ENCODE measurements around the gene CDHR3. TPM values are rescaled to one million over a fixed set of nuclear protein-coding genes. Genes with fewer than 3 reads are reported as not detected.
"Not testable (repeated sequence)": the region's sequence is repeated elsewhere in the genome, so short reads cannot be mapped to it uniquely, and the experiment has no call there.

CDHR3 gene
- total RNA-seq, 1 donor from 2014 or later = 0.47 TPM

GRCh38 chr7:105989686-105990085, 26.6 kb downstream of the CDHR3 start:
- no peak overlapping the region for H3K4me3 Mint-ChIP-seq
- peaks cover 35% of the 10 kb centered on the region for H3K27me3 Mint-ChIP-seq (ENCODE audit: insufficient read depth)
- DNase-seq (ENCODE audit: low spot score) = no peak
- no peaks in the 10 kb centered on the region for H3K36me3 Mint-ChIP-seq (ENCODE audit: low read depth)
- H3K27ac Mint-ChIP-seq = no peak overlapping the region
- no peaks in the 10 kb centered on the region for H3K4me1 Mint-ChIP-seq (ENCODE audit: low read depth)
- intact Hi-C loops (cut with micrococcal nuclease) = no loop called here
- H3K9me3 Mint-ChIP-seq = no peaks in the 10 kb centered on the region

GRCh38 chr7:105990141-105990540, 27.1 kb downstream of the CDHR3 start:
- Mint-ChIP-seq H3K4me3 (no peak overlapping the region), H3K27me3 (ENCODE audit: insufficient read depth) (peaks cover 32% of the 10 kb centered on the region), H3K4me1 (ENCODE audit: low read depth) (no peaks in the 10 kb centered on the region), H3K9me3 (no peaks in the 10 kb centered on the region), H3K36me3 (ENCODE audit: low read depth) (no peaks in the 10 kb centered on the region), H3K27ac (no peak overlapping the region)
- no peak for DNase-seq (ENCODE audit: low spot score)
- intact Hi-C loops (cut with micrococcal nuclease) = no loop called here

- intact Hi-C loops (cut with micrococcal nuclease) = no loop called here
- Mint-ChIP-seq H3K9me3 (no peaks in the 10 kb centered on the region), H3K36me3 (ENCODE audit: low read depth) (no peaks in the 10 kb centered on the region)
Measured at GRCh38 chr7:105990727-105991453, 27.8 kb downstream of the CDHR3 start.

GRCh38 chr7:105992905-105993304, 29.8 kb downstream of the CDHR3 start:
- no peak overlapping the region for H3K27ac Mint-ChIP-seq
- H3K27me3 Mint-ChIP-seq (ENCODE audit: insufficient read depth) = peaks cover 14% of the 10 kb centered on the region
- no peak for DNase-seq (ENCODE audit: low spot score)
- intact Hi-C loops (cut with micrococcal nuclease) = no loop called here
- H3K9me3 Mint-ChIP-seq = no peaks in the 10 kb centered on the region
- H3K4me1 Mint-ChIP-seq (ENCODE audit: low read depth) = no peaks in the 10 kb centered on the region
- no peaks in the 10 kb centered on the region for H3K36me3 Mint-ChIP-seq (ENCODE audit: low read depth)
- no peak overlapping the region for H3K4me3 Mint-ChIP-seq

More at GRCh38 chr7:105990727-105991453, 27.8 kb downstream of the CDHR3 start:
- DNase-seq (ENCODE audit: low spot score) = no peak
- peaks cover 27% of the 10 kb centered on the region for H3K27me3 Mint-ChIP-seq (ENCODE audit: insufficient read depth)
- H3K4me3 Mint-ChIP-seq = no peak overlapping the region
- no peak overlapping the region for H3K27ac Mint-ChIP-seq
- H3K4me1 Mint-ChIP-seq (ENCODE audit: low read depth) = no peaks in the 10 kb centered on the region

- Mint-ChIP-seq H3K36me3 (ENCODE audit: low read depth) (no peaks in the 10 kb centered on the region), H3K9me3 (no peaks in the 10 kb centered on the region), H3K4me1 (ENCODE audit: low read depth) (no peaks in the 10 kb centered on the region), H3K27ac (no peak overlapping the region), H3K27me3 (ENCODE audit: insufficient read depth) (peaks cover 29% of the 10 kb centered on the region), H3K4me3 (no peak overlapping the region)
- intact Hi-C loops (cut with micrococcal nuclease) = no loop called here
- DNase-seq (ENCODE audit: low spot score) = no peak
Measured at GRCh38 chr7:105996860-105997737, 34.0 kb downstream of the CDHR3 start.

- Mint-ChIP-seq H3K9me3 (no peaks in the 10 kb centered on the region), H3K27ac (no peak overlapping the region), H3K4me3 (no peak overlapping the region), H3K36me3 (ENCODE audit: low read depth) (no peaks in the 10 kb centered on the region), H3K27me3 (ENCODE audit: insufficient read depth) (peaks cover 25% of the 10 kb centered on the region), H3K4me1 (ENCODE audit: low read depth) (no peaks in the 10 kb centered on the region)
- intact Hi-C loops (cut with micrococcal nuclease) = no loop called here
- no peak for DNase-seq (ENCODE audit: low spot score)
Measured at GRCh38 chr7:105999256-105999655, 36.2 kb downstream of the CDHR3 start.

GRCh38 chr7:106001196-106001595, 38.1 kb downstream of the CDHR3 start:
- H3K4me1 Mint-ChIP-seq (ENCODE audit: low read depth) = no peaks in the 10 kb centered on the region

GRCh38 chr7:106001886-106002285, 38.8 kb downstream of the CDHR3 start:
- Mint-ChIP-seq H3K9me3 (peaks cover 10% of the 10 kb centered on the region), H3K27me3 (ENCODE audit: insufficient read depth) (peaks cover 33% of the 10 kb centered on the region), H3K4me3 (no peak overlapping the region), H3K4me1 (ENCODE audit: low read depth) (no peaks in the 10 kb centered on the region), H3K36me3 (ENCODE audit: low read depth) (no peaks in the 10 kb centered on the region), H3K27ac (no peak overlapping the region)
- no peak for DNase-seq (ENCODE audit: low spot score)
- intact Hi-C loops (cut with micrococcal nuclease) = no loop called here

More at GRCh38 chr7:106001196-106001595, 38.1 kb downstream of the CDHR3 start:
- Mint-ChIP-seq H3K27me3 (ENCODE audit: insufficient read depth) (peaks cover 32% of the 10 kb centered on the region), H3K9me3 (peaks cover 8% of the 10 kb centered on the region), H3K36me3 (ENCODE audit: low read depth) (no peaks in the 10 kb centered on the region), H3K27ac (no peak overlapping the region), H3K4me3 (no peak overlapping the region)
- intact Hi-C loops (cut with micrococcal nuclease) = no loop called here
- DNase-seq (ENCODE audit: low spot score) = no peak

- Mint-ChIP-seq H3K27ac (no peak overlapping the region), H3K4me3 (no peak overlapping the region)
Measured at GRCh38 chr7:106003525-106004064, 40.5 kb downstream of the CDHR3 start.

GRCh38 chr7:106006906-106007305, 43.8 kb downstream of the CDHR3 start:
- Mint-ChIP-seq H3K27me3 (ENCODE audit: insufficient read depth) (peaks cover 30% of the 10 kb centered on the region), H3K4me1 (ENCODE audit: low read depth) (peaks cover 11% of the 10 kb centered on the region), H3K36me3 (ENCODE audit: low read depth) (peaks cover 3% of the 10 kb centered on the region), H3K9me3 (peaks cover 26% of the 10 kb centered on the region), H3K27ac (no peak overlapping the region), H3K4me3 (no peak overlapping the region)
- intact Hi-C loops (cut with micrococcal nuclease) = loop anchor here (5.0 kb wide), 1 partner anchor 80 kb away; no protein-coding TSS in a partner anchor
- DNase-seq (ENCODE audit: low spot score) = no peak

More at GRCh38 chr7:106003525-106004064, 40.5 kb downstream of the CDHR3 start:
- intact Hi-C loops (cut with micrococcal nuclease) = no loop called here
- peaks cover 23% of the 10 kb centered on the region for H3K9me3 Mint-ChIP-seq
- DNase-seq (ENCODE audit: low spot score) = no peak
- H3K27me3 Mint-ChIP-seq (ENCODE audit: insufficient read depth) = peaks cover 38% of the 10 kb centered on the region
- H3K4me1 Mint-ChIP-seq (ENCODE audit: low read depth) = no peaks in the 10 kb centered on the region
- peaks cover 3% of the 10 kb centered on the region for H3K36me3 Mint-ChIP-seq (ENCODE audit: low read depth)

- peaks cover 15% of the 10 kb centered on the region for H3K4me1 Mint-ChIP-seq (ENCODE audit: low read depth)
- not testable (repeated sequence) for DNase-seq (ENCODE audit: low spot score); H3K27ac Mint-ChIP-seq; H3K4me3 Mint-ChIP-seq; H3K36me3 Mint-ChIP-seq (ENCODE audit: low read depth)
- H3K9me3 Mint-ChIP-seq = peaks cover 26% of the 10 kb centered on the region
- intact Hi-C loops (cut with micrococcal nuclease) = loop anchor here (5.0 kb wide), 1 partner anchor 80 kb away; no protein-coding TSS in a partner anchor
- peaks cover 36% of the 10 kb centered on the region for H3K27me3 Mint-ChIP-seq (ENCODE audit: insufficient read depth)
Measured at GRCh38 chr7:106007796-106008195, 44.7 kb downstream of the CDHR3 start.

GRCh38 chr7:106009503-106010226, 46.6 kb downstream of the CDHR3 start:
- Mint-ChIP-seq H3K4me1 (ENCODE audit: low read depth) (peaks cover 15% of the 10 kb centered on the region), H3K9me3 (peaks cover 26% of the 10 kb centered on the region), H3K27ac (peak overlapping the region; percentile 32), H3K4me3 (no peak overlapping the region), H3K36me3 (ENCODE audit: low read depth) (peaks cover 3% of the 10 kb centered on the region), H3K27me3 (ENCODE audit: insufficient read depth) (peaks cover 33% of the 10 kb centered on the region)
- DNase-seq (ENCODE audit: low spot score) = peak; percentile 72
- intact Hi-C loops (cut with micrococcal nuclease) = loop anchor here (1.0 to 5.0 kb wide), 10 partner anchors 13 to 357 kb away; partner anchors contain the start of gene ATXN7L1
